Adrenal gland (tissue), 5 donors: ENCODE data around the gene CACNA1G.

Experiments
- CTCF ChIP-seq, 6 experiments: fragments of 450-650 bp in 4 of 6; fragments of 200-600 bp in 2 of 6; sonication (generic) in 1 of 6; IDR thresholded peaks; 1 replicate in 5 of 6; 2 replicates in 1 of 6; pipeline versions ENCODE4 v1.5.1 to v1.8.0; 2016 to 2021; ENCODE audit warnings: antibody characterized with exemption in 6 of 6, mild to moderate bottlenecking in 2 of 6, moderate library complexity in 1 of 6
- POLR2A ChIP-seq, 2 donors: fragments of 450-650 bp; IDR thresholded peaks; one replicate each; pipeline ENCODE4 v1.6.1; 2017; ENCODE audit warnings: antibody characterized with exemption in 2 of 2, mild to moderate bottlenecking in 2 of 2, moderate library complexity in 1 of 2
- donor health status: DM: no; HTN: no; CAD: no.

- TF ChIP-seq POLR2A (IDR thresholded peaks at IDR 0.05): peak in 1 of 2 donors; percentile 22
- no peak for TF ChIP-seq CTCF (IDR thresholded peaks at IDR 0.05)
These were observed 82.5 kb downstream of the CACNA1G start for GRCh38 chr17:50642722-50643656.
